HAP-1 (cell line): Measurements from ENCODE around the gene RAB6B.

Source experiments
- DNase-seq, 2 experiments: peaks; one replicate each; pipeline ENCODE4 v3.0.0-alpha.2; 2016 to 2020; ENCODE audit warnings: low spot score in 2 of 2
- H3K27me3 ChIP-seq: fragments of 250-450 bp; sonication (Bioruptor Pico); 2 replicates; pipeline ENCODE4 v1.5.1; 2020; ENCODE audit warnings: low read depth, mild to moderate bottlenecking, moderate library complexity
- H3K36me3 ChIP-seq: fragments of 250-450 bp; sonication (Bioruptor Pico); replicated peaks from 2 replicates; pipeline ENCODE4 v1.5.1; 2020; ENCODE audit warnings: mild to moderate bottlenecking
- H3K4me1 ChIP-seq: fragments of 250-450 bp; sonication (Bioruptor Pico); 2 replicates; pipeline ENCODE4 v1.5.1; 2020; ENCODE audit warnings: mild to moderate bottlenecking
- H3K4me3 ChIP-seq: fragments of 250-450 bp; sonication (Bioruptor Pico); 2 replicates; pipeline ENCODE4 v1.5.1; 2020; ENCODE audit warnings: mild to moderate bottlenecking, moderate library complexity
- H3K9me3 ChIP-seq: fragments of 250-450 bp; sonication (Bioruptor Pico); 2 replicates; pipeline ENCODE4 v1.5.1; 2020; ENCODE audit warnings: mild to moderate bottlenecking, moderate library complexity
- in situ Hi-C: fragments of 300-500 bp; cut with MboI; formaldehyde crosslinking; loops from 3 replicates; pipeline ENCODE4 v1.14.3; 2020; ENCODE audit warnings: low sequenced_read_pairs, inconsistent platforms, mixed read lengths

RAB6B gene

GRCh38 chr3:133926736-133927539, 31.3 kb upstream of the RAB6B start:
- in situ Hi-C loops, result no loop called here
- no peak for DNase-seq
- Histone ChIP-seq H3K36me3 (no peaks in the 10 kb centered on the region), H3K27me3 (no peaks in the 10 kb centered on the region), H3K4me3 (no peak overlapping the region), H3K4me1 (no peaks in the 10 kb centered on the region; the same call in 1 of the 2 replicates), H3K9me3 (no peaks in the 10 kb centered on the region)

DNA sequence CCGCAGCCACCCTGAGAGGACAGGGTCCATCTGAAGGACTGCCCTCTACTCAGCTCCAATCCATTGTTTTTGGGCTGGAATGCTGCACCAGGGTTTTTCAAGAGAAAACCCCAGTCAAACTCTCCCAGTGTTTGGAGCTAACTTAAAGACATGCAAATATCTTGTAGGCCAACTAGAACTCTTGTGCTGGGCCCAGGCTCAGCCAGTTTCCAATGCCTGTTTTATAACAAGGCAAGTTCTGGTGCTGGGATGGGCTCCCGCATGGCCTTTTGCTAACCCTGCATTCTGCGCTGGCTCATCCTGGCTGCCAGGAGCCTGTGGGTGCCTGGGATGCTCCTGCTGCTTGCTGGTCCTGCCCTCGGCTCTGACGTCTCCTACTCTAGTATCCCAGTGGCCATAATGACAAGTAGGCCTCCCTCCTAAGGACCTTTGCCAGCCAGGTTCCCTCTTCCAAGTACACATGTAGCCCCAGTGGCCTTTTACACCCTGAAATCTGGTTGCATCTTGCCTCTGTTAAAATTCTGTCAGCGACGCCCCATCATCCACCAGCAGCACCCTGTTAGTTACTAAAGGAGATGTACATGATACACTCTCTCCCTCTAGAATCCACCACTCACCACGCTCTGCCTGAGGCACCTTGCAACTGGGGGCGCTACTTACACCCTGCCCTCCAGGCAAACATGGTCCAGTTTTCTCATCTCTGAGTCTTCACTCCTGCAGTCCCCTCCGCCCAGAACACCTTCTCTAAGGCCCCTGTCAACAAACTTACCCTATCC, 30.5 kb upstream of the RAB6B start:
- Histone ChIP-seq H3K4me3 (no peak overlapping the region), H3K27me3 (no peaks in the 10 kb centered on the region), H3K36me3 (no peaks in the 10 kb centered on the region), H3K9me3 (no peaks in the 10 kb centered on the region), H3K4me1 (no peaks in the 10 kb centered on the region; the same call in 1 of the 2 replicates)
- in situ Hi-C loops, result no loop called here
- DNase-seq, result no peak

- in situ Hi-C loops, result no loop called here
- no peaks in the 10 kb centered on the region for H3K27me3 ChIP-seq
- H3K36me3 ChIP-seq, result no peaks in the 10 kb centered on the region
- no peak for DNase-seq
- no peak overlapping the region for H3K4me3 ChIP-seq
- H3K9me3 ChIP-seq, result no peaks in the 10 kb centered on the region
- no peaks in the 10 kb centered on the region; the same call in 1 of the 2 replicates for H3K4me1 ChIP-seq
Measured at GRCh38 chr3:133924041-133924440, 28.4 kb upstream of the RAB6B start.

- in situ Hi-C loops, result no loop called here
- no peaks in the 10 kb centered on the region for H3K9me3 ChIP-seq
- H3K27me3 ChIP-seq, result no peaks in the 10 kb centered on the region
- H3K4me1 ChIP-seq, result no peaks in the 10 kb centered on the region
- no peak overlapping the region for H3K4me3 ChIP-seq
- no peaks in the 10 kb centered on the region for H3K36me3 ChIP-seq
- no peak for DNase-seq
Measured at GRCh38 chr3:133921592-133921991, 25.9 kb upstream of the RAB6B start.

- H3K27me3 ChIP-seq, result no peaks in the 10 kb centered on the region
- H3K36me3 ChIP-seq, result no peaks in the 10 kb centered on the region
- H3K4me3 ChIP-seq, result no peak overlapping the region
- peaks cover 8% of the 10 kb centered on the region for H3K4me1 ChIP-seq
- DNase-seq, result no peak
- in situ Hi-C loops, result no loop called here
- no peaks in the 10 kb centered on the region for H3K9me3 ChIP-seq
Measured at GRCh38 chr3:133917144-133917543, 21.5 kb upstream of the RAB6B start.

DNA sequence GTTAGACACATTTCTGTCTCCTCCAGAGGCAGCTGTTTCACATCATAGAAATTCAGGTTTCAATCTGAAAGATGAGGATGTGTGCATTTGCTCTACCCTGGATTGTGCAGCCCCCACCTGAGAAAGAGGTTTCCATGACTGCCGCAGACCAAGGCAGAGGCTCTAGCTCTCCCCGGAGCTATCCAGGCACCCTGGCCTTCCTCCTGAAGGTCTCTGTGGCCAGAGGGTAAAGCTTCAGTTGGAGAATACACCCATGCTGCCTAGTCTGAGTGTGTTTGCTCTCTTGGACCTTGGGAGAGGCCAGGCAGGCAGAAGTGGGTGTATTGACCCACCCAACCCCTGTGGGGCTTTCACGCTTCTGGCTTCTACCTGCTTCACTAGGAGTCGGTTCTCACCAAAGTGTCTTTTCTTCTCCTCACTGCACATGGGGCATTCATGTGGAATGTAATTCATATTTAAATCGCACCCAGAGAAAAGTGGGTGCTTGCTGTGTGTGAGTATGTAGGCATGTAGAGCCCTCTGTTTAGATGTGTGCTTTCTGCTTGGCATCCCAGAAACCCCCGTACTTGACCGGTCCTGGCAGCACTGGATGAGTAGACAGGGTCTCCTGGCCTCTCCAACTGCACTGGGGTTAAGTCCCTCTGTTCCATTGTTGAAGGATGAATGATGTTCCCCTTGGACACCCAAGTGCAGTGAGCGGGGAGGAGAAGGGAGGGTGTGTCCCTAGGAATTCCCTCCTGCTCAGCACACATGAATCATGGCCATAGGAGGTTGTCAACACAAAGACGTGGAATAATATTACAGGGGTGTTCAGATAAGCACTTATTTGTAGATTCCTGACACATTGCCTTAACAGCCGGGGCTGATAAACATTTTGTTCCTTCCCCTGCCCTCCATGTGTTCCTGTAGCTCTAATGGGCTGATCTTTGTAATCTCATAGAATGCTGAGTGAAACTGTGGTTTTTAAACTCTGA, 20.3 kb upstream of the RAB6B start:
- H3K9me3 ChIP-seq, result no peaks in the 10 kb centered on the region
- DNase-seq, result no peak
- H3K4me3 ChIP-seq, result no peak overlapping the region
- in situ Hi-C loops, result no loop called here
- H3K4me1 ChIP-seq, result peaks cover 8% of the 10 kb centered on the region
- no peaks in the 10 kb centered on the region for H3K27me3 ChIP-seq
- no peaks in the 10 kb centered on the region for H3K36me3 ChIP-seq

DNA sequence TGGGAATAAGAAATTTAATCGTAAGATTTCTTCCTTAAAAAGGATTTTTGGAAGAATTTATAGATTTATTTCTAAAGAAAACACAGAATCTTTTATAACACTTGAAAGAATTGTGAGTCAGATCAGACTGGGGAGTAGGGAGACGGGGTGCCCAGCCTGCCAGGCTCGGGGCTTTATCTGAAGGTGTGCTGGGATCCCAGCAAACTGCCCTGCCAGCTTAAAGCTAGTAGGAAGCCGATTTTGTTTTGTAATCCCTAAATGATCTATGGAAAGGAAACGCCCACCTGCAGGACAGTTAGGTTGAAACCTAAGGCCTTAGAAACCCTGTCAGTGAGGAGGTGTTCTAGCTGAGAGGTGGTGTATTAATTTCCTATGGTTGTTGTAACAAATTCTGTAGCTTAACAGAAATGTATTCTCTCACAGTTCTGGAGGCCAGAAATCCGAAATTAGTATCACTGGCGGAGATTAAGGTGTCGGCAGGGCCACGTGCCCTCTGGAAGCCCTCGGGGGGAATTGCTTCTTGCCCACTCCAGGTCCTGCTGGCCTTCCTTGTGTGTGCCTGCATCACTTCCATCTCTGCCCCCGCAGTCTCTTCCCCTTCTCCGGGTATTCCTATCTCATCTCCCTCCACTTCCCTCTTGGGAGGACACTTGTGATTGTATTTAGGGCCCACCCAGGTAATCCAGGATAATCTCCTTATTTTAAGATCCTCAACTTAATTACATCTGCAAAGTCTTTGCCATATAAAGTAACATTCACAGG, 19.3 kb upstream of the RAB6B start:
- in situ Hi-C loops, result no loop called here
- no peaks in the 10 kb centered on the region for H3K9me3 ChIP-seq
- H3K27me3 ChIP-seq, result no peaks in the 10 kb centered on the region
- no peaks in the 10 kb centered on the region for H3K36me3 ChIP-seq
- H3K4me1 ChIP-seq, result peaks cover 8% of the 10 kb centered on the region
- DNase-seq, result no peak
- no peak overlapping the region for H3K4me3 ChIP-seq

- Histone ChIP-seq H3K9me3 (no peaks in the 10 kb centered on the region), H3K27me3 (no peaks in the 10 kb centered on the region), H3K4me3 (no peak overlapping the region), H3K36me3 (no peaks in the 10 kb centered on the region), H3K4me1 (peaks cover 8% of the 10 kb centered on the region)
- in situ Hi-C loops, result no loop called here
- DNase-seq, result no peak
Measured at GRCh38 chr3:133910422-133910821, 14.7 kb upstream of the RAB6B start.

- in situ Hi-C loops, result no loop called here
- no peaks in the 10 kb centered on the region for H3K9me3 ChIP-seq
- H3K36me3 ChIP-seq, result no peaks in the 10 kb centered on the region
- no peaks in the 10 kb centered on the region for H3K27me3 ChIP-seq
- no peak for DNase-seq
- no peaks in the 10 kb centered on the region for H3K4me1 ChIP-seq
- no peak overlapping the region for H3K4me3 ChIP-seq
Measured at GRCh38 chr3:133905376-133905775, 9.7 kb upstream of the RAB6B start.

DNA sequence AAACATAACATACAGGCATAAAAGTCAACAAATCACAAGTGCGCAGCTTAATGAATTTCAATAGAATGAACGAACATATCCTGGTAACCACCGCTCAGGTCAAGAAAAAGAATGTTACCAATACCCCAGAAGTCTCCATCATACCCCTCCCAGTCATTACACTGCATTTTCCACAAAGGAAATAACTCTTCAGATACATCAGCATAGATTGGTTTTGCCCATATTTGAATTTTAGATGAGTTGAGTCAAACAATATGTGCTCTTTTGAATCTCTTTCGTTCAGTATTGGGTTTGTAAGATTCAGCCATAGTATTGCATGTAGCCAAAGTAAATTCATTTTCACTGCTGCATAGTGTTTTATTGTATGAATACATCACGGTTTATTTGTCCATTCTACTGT, 6.2 kb upstream of the RAB6B start:
- Histone ChIP-seq H3K36me3 (no peaks in the 10 kb centered on the region), H3K27me3 (no peaks in the 10 kb centered on the region), H3K4me3 (no peak overlapping the region), H3K9me3 (no peaks in the 10 kb centered on the region), H3K4me1 (no peaks in the 10 kb centered on the region)
- no peak for DNase-seq
- in situ Hi-C loops, result no loop called here

- in situ Hi-C loops, result no loop called here
- no peaks in the 10 kb centered on the region for H3K4me1 ChIP-seq
Measured at GRCh38 chr3:133901083-133901482, 5.4 kb upstream of the RAB6B start.

GRCh38 chr3:133899311-133899710, 3.6 kb upstream of the RAB6B start:
- DNase-seq, result no peak
- in situ Hi-C loops, result no loop called here
- Histone ChIP-seq H3K27me3 (no peaks in the 10 kb centered on the region), H3K36me3 (no peaks in the 10 kb centered on the region), H3K4me3 (no peak overlapping the region), H3K9me3 (no peaks in the 10 kb centered on the region), H3K4me1 (no peaks in the 10 kb centered on the region)

More at GRCh38 chr3:133901083-133901482, 5.4 kb upstream of the RAB6B start:
- DNase-seq, result no peak
- no peaks in the 10 kb centered on the region for H3K9me3 ChIP-seq
- H3K27me3 ChIP-seq, result no peaks in the 10 kb centered on the region
- no peaks in the 10 kb centered on the region for H3K36me3 ChIP-seq
- H3K4me3 ChIP-seq, result no peak overlapping the region

- Histone ChIP-seq H3K4me3 (no peak overlapping the region), H3K36me3 (no peaks in the 10 kb centered on the region), H3K4me1 (no peaks in the 10 kb centered on the region), H3K27me3 (no peaks in the 10 kb centered on the region), H3K9me3 (no peaks in the 10 kb centered on the region)
- no peak for DNase-seq
- in situ Hi-C loops, result no loop called here
Measured at GRCh38 chr3:133897547-133897946, 1.9 kb upstream of the RAB6B start.
